ENCODE results near the gene GCGR.
A peak's percentile ranks its signal among the peaks of the same experiment; 100 is the strongest.

Gene GCGR

GRCh38 chr17:81859906-81860755 lies 56.2 kb downstream of the GCGR start, which contains the start of gene P4HB:
Gene P4HB (minus strand): TSS chr17:81860535. CDS start chr17:81860471, 64 bp downstream.
- no peaks in the 10 kb centered on the region for H3K27me3 ChIP-seq (ENCODE audit: low read depth)
- peaks cover 14% of the 10 kb centered on the region for H3K4me1 ChIP-seq
- peak in 1 of 2 experiments; percentile 99 for DNase-seq (ENCODE audit: low spot score in 2 of 2)
- in situ Hi-C loops (cut with MboI; ENCODE audit: low sequenced_read_pairs): no loop called here
- peak within 1 kb of the TSS; percentile 85 for H3K4me3 ChIP-seq
- peaks cover 68% of the 10 kb centered on the region for H3K36me3 ChIP-seq (replicated peaks)
- no peaks in the 10 kb centered on the region for H3K9me3 ChIP-seq

GRCh38 chr17:81860756-81861568 lies 57.0 kb downstream of the GCGR start:
- in situ Hi-C loops (cut with MboI; ENCODE audit: low sequenced_read_pairs): no loop called here
- Histone ChIP-seq H3K4me1 (peaks cover 14% of the 10 kb centered on the region), H3K4me3 (peak overlapping the region; percentile 85), H3K27me3 (ENCODE audit: low read depth) (no peaks in the 10 kb centered on the region), H3K36me3 (replicated peaks) (peaks cover 71% of the 10 kb centered on the region), H3K9me3 (no peaks in the 10 kb centered on the region)
- peak; percentile 99 to 100 for DNase-seq (ENCODE audit: low spot score in 2 of 2)

GRCh38 chr17:81863123-81863675 lies 59.2 kb downstream of the GCGR start:
- Histone ChIP-seq H3K4me3 (no peak overlapping the region), H3K4me1 (peaks cover 14% of the 10 kb centered on the region), H3K36me3 (replicated peaks) (peaks cover 80% of the 10 kb centered on the region), H3K9me3 (no peaks in the 10 kb centered on the region), H3K27me3 (ENCODE audit: low read depth) (no peaks in the 10 kb centered on the region)
- no peak for DNase-seq (ENCODE audit: low spot score in 2 of 2)
- in situ Hi-C loops (cut with MboI; ENCODE audit: low sequenced_read_pairs): no loop called here

All from HAP-1 (cell line).